SK-N-DZ (cell line): ENCODE data around the gene SPON1.

Experiments
- DNase-seq: peaks from one replicate; pipeline ENCODE4 v3.0.0-alpha.2; 2015; ENCODE audit warnings: low spot score

Gene SPON1

DNA sequence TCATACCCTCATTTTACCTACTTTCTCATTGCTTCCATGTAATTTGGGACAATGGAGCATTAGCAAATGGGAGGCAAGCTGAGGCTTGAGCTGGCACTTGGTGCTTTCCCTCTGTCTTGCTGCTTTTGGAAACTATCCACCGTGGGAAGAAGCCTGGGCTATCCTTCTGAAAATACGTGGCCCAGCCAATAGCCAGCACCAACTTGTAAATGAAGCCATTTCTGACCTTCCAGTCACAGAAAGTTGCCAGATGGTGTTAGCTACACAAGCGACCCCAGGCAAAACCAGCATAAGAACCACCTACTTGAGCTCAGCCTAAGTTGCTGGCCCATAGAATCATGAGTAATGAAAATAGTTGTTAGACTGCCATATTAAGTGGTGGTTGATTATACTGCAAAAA, 18.5 kb upstream of the SPON1 start:
- no peak for DNase-seq

DNA sequence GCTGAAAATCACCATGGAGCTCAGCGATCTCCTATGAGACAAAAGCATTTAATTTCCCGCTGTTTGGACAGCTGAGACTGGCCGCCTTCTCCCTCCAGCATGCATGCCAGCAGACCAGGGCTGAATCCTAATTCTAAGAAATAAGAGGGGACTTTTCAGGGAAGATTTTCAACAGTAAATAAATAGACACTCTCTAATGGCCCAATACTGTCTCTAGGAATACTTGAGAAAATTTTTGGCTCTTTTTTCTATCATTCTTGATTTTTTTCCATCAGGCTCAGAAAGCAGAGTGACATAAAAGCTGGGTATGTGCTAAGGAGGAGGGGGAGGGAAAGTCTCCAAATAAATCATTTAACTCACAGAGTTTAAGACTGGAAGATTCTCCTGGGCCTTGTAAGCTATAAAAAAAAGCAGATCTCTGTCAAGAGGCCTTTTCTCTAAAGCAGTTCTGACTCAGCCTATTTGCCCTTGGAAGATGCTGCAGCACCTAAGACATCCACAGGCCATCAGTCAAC, 17.6 kb upstream of the SPON1 start:
- no peak for DNase-seq

- DNase-seq, result no peak
Observed at GRCh38 chr11:13947379-13947778, 15.1 kb upstream of the SPON1 start.

- no peak for DNase-seq
Observed at GRCh38 chr11:13949876-13950275, 12.6 kb upstream of the SPON1 start.

GRCh38 chr11:13952221-13952620, 10.3 kb upstream of the SPON1 start:
- DNase-seq, result no peak

- no peak for DNase-seq
Observed at GRCh38 chr11:13952668-13953067, 9.9 kb upstream of the SPON1 start.

DNA sequence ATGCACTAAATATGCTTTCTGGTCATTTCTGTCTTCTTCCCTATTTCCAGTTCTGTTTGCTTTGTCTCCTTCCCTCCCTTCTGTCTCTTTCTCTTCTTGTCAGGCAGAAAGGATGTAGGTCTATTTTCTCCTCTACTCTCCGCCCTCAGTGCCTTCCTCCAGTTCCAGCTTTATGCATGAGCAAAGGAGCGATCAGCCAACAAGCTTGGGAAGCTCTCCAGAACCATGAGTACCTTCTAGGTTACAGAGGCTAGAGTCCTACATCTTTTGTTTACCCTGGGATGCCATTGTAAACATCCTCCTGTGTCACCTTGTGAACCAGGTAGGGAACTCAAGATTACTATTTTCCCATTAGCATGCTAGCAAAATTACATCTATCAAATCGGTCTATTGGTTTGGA, 7.9 kb upstream of the SPON1 start:
- DNase-seq, result no peak

DNA sequence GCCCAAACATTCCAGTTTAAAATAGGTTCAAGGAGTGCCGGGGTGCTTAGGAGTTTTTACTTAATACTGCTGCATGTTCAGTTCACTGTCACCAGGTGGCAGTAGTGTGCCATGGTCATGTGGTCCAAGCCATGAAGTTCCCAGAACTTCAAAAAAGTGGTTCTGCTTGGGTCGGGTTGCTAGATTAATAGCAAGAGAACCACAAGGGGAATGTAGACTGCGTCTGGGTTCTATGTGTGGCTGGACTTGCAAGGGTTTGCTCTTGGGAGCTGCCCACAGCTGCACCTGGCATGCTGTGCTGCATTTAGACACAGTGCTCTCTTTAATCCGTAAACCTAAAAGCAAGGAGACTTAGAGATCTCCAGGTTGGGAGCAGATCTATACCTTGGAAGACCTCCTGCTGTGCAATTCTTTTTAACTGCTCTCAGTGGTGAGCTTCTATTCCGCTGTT, 6.5 kb upstream of the SPON1 start:
- DNase-seq, result peak; percentile 47

DNA sequence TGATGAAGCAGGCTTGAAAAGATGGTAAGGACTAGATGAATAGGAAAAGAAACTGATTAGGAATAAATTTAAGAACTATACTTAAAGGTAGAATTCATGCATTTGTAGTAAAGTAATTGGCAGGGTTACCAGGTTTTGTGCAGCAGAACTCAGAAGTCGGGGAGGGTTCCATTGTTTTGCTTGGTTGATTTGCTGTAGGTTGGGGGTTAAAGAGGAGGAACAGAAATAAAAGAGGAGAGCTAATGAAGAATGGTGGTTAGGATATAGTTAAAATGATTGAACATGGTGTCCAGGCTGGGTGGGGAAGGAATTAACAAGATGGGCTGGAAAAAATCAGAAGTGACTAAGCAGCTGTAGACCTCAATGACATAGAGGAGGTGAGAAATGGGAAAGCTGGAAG, 5.5 kb upstream of the SPON1 start:
- no peak for DNase-seq

DNA sequence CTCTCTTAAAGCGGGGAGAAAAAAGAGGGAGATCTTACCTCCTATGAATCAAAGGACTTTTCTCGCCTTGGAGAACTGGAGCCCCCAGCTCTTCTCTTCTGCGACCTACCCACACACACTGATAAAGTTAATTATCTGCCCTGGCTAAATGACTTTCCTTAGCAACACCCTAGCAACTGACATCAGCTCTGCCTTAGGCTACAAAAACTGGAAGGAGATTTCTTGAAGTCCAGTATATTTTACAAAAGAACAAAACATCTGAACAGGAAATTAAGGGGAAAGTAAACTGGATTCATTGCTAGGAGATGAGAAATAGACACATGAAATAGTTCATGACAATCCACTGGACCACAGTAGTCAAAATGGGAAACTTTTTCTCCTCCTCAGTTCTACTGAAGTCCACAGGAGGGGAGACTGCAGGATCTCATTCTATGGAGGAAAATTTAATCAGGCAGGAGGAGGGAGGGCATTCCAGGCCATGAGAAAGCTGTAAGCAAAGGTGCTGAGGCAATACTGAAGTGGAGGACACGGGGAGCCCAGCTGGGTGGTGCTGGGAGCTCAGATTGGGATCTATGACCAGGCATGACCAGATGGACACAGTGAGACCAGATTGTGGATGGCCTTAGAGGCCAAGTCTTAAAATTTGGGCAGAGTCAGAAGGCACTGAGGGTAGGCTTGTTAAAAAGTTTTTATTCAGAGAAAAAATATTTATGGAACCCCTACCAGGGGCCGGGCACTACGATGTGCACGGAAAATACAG, 3.7 kb upstream of the SPON1 start:
- no peak for DNase-seq

- DNase-seq, result no peak
Observed at GRCh38 chr11:13962198-13962561, 343 bp upstream of the SPON1 start.

- no peak for DNase-seq
Observed at GRCh38 chr11:13963169-13963948, 836 bp downstream of the SPON1 start.

- no peak for DNase-seq
Observed at GRCh38 chr11:13963949-13964770, 1.6 kb downstream of the SPON1 start.

DNA sequence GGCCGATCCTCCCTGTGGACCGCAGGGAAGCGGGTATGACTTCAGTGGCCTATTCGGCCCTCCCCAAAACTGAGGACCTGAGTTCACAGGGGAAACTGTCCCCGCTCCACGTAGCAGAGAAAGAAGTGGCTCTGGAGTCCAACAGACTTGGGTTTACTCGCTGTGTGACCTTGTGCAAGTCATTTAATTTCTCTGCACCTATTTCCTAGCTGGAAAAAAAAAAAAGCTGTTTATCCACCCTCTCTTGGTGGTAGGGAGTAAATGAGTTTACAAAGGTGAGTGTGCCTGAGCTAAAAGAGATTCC, 2.2 kb downstream of the SPON1 start:
- no peak for DNase-seq

DNA sequence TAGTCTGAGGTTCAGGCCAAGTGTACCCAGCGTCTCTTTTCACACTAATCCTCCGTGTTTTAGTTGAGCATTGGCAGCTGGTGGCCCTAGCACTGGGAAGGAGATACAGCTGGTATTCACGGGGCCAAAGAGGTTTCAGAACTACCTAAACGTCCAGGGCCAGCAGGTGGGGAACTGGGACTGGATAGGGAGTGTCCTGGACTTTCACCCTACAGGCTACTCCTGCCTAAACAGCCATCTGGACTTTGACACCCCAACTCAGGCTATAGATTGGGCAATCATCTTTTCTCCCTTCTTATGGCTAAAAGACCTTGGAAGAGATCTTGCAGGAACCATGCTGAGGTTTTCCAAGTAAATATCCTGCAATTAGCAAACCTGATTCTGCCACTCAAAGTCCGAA, 2.8 kb downstream of the SPON1 start:
- DNase-seq, result no peak

GRCh38 chr11:13966013-13966412, 3.5 kb downstream of the SPON1 start:
- DNase-seq, result no peak

GRCh38 chr11:13966486-13966885, 4.0 kb downstream of the SPON1 start:
- DNase-seq, result no peak

GRCh38 chr11:13970986-13971385, 8.5 kb downstream of the SPON1 start:
- no peak for DNase-seq

GRCh38 chr11:13972043-13972910, 9.8 kb downstream of the SPON1 start:
- DNase-seq, result no peak

DNA sequence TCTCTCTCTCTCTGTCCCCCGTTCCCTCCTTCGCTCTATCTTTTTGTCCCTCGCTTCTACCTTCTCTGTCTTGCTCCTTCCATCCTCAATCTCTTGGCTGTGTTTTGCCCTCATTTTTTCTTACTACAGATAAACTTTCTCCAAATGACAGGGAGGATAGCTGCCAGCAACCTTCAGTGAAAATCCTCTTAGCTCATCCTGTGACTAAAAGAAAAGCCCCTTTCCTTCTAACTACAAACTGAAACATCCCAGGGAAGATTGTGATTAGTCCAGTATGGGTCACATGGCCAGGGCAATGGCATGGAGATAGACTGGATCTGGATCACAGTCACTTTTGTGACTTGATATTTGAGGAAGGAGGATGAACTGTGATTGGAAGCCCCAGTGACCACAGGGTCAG, 10.4 kb downstream of the SPON1 start:
- DNase-seq, result no peak

DNA sequence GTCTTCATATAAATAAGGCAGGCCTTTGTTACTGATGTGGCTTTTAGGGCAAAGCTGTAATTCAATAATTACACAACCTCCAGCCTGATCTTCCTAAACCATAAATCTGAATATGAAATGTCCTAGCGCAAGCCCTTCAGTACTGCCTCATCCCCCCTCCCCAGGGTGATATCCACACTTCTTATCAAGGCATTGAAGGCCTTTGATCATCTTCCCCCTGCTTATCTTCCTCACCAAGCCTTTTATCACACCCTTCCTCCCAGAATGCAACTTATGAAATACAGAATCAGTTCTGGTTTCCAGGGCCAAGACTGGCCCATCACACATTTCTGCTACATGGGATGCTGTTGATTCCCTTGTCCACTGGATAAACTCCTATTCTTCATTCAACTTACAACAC, 12.1 kb downstream of the SPON1 start:
- DNase-seq, result no peak
